Ascending aorta (tissue), 2 donors: ENCODE measurements around the gene COCH. TPM values are rescaled to one million over a fixed set of nuclear protein-coding genes. Genes with fewer than 3 reads are reported as not detected.

Experiments used
- DNase-seq, 2 donors: peaks; one replicate each; pipeline ENCODE4 v3.0.0-alpha.2; 2019; ENCODE audit warnings: low spot score in 2 of 2
- H3K27ac ChIP-seq, 2 donors: fragments of 200-600 bp; sonication (generic); one replicate each; pipeline ENCODE4 v1.5.1; 2016 to 2017; ENCODE audit warnings: mild to moderate bottlenecking in 1 of 2
- H3K27me3 ChIP-seq: fragments of 200-600 bp; sonication (generic); one replicate; pipeline ENCODE4 v1.5.1; 2017
- H3K36me3 ChIP-seq, 2 donors: fragments of 200-600 bp; sonication (generic); one replicate each; pipeline ENCODE4 v1.5.1; 2016
- H3K4me1 ChIP-seq, 2 donors: fragments of 200-600 bp; sonication (generic); one replicate each; pipeline ENCODE4 v1.5.1; 2016 to 2017; ENCODE audit warnings: mild to moderate bottlenecking in 1 of 2
- H3K4me3 ChIP-seq, 2 donors: fragments of 200-600 bp; sonication (generic); one replicate each; pipeline ENCODE4 v1.5.1; 2016 to 2017; ENCODE audit warnings: mild to moderate bottlenecking in 1 of 2
- H3K9me3 ChIP-seq, 2 donors: fragments of 200-600 bp; sonication (generic); one replicate each; pipeline ENCODE4 v1.5.1; 2016
- CTCF ChIP-seq, 3 experiments: fragments of 200-600 bp in 2 of 3; fragments of 450-650 bp in 1 of 3; sonication (generic) in 2 of 3; IDR thresholded peaks; one replicate each; pipeline ENCODE4 v1.5.1; 2016 to 2019; ENCODE audit warnings: antibody characterized with exemption in 3 of 3, mild to moderate bottlenecking in 1 of 3, moderate library complexity in 1 of 3
- intact Hi-C: fragments of 100-400 bp; cut with DNase I; formaldehyde crosslinking; loops from one replicate; pipeline ENCODE4 v1.15.1; 2023
- total RNA-seq: library from RNA; depleted of rRNA; stranded (reverse); fragments of >200 nt; gene quantifications from one replicate; pipeline ENCODE4 v1.1.0, GENCODE V29; 2016

COCH gene
- total RNA-seq, 1 donor from 2014 or later, result 0.11 TPM

DNA sequence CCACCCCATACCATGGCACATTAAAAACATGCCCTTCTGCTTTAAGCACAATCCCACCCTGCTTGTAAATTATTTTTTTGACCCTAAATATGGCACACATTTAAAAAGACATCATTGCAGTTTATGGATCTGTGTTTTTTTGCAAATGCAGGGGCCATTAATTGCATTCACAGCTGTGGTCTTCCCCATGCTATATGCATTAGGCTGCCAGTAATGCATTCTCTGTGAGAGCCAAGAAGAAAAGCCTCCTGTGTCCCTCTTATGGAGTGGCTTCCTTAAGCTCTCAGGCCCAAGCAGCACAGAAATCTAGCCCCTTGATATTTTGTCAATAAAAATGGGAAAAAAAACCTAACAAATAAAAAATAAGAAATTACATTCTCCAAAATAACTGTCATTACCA, 20.4 kb upstream of the COCH start:
- H3K27ac ChIP-seq, result no peak overlapping the region
- H3K4me1 ChIP-seq, result no peaks in the 10 kb centered on the region
- H3K36me3 ChIP-seq, result no peaks in the 10 kb centered on the region
- no peak for TF ChIP-seq CTCF (IDR thresholded peaks at IDR 0.05)
- H3K9me3 ChIP-seq, result no peaks in the 10 kb centered on the region
- H3K27me3 ChIP-seq, result no peaks in the 10 kb centered on the region
- no peak for DNase-seq
- intact Hi-C loops, result no loop called here
- H3K4me3 ChIP-seq, result no peak overlapping the region

GRCh38 chr14:30854492-30854891, 19.9 kb upstream of the COCH start:
- no peak overlapping the region for H3K27ac ChIP-seq
- no peaks in the 10 kb centered on the region for H3K27me3 ChIP-seq
- H3K9me3 ChIP-seq, result no peaks in the 10 kb centered on the region
- no peak overlapping the region for H3K4me3 ChIP-seq
- no peak for TF ChIP-seq CTCF (IDR thresholded peaks at IDR 0.05)
- DNase-seq, result no peak
- no peaks in the 10 kb centered on the region for H3K36me3 ChIP-seq
- intact Hi-C loops, result no loop called here
- no peaks in the 10 kb centered on the region for H3K4me1 ChIP-seq

DNA sequence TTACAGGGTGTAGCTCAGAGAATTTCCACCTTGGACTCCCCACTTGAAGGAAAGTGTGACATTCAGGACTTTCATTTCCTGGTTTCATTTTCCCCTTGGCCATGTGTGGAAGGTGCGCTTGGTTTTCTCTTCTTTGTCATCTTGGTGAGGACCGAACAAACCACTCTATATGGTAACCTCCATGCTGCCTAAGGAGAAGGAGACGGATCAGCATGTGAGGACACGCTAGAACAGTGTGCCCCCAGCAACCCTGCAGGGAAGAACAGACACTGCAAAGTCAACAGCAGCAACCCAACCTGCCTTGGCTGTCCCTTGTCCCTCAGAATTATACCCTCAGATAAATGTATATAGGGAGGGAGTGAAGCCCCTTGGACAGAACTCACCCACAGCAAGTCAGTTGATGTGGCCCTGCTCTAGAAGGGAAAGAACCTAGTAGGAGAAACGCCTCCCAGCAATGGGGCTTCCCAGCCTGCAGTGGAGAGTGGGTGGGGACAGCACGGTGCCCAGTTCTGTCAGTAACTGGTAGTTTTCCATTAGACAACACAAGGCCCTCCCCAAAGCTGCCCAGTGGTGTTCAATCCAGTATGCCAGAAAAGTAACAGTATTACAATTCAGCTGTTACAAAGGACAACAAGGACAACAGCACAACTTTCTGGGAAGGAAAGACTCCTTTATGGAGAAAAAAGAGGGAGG, 18.9 kb upstream of the COCH start:
- intact Hi-C loops, result no loop called here

GRCh38 chr14:30861200-30861599, 13.2 kb upstream of the COCH start:
- no peak for DNase-seq
- no peaks in the 10 kb centered on the region for H3K36me3 ChIP-seq
- intact Hi-C loops, result loop anchor here (5.0 kb wide), 1 partner anchor 219 kb away; no protein-coding TSS in a partner anchor
- no peak overlapping the region for H3K27ac ChIP-seq
- no peaks in the 10 kb centered on the region for H3K9me3 ChIP-seq
- no peak for TF ChIP-seq CTCF (IDR thresholded peaks at IDR 0.05)
- H3K4me1 ChIP-seq, result no peaks in the 10 kb centered on the region
- no peak overlapping the region for H3K4me3 ChIP-seq
- no peaks in the 10 kb centered on the region for H3K27me3 ChIP-seq

More for the DNA sequence above, 18.9 kb upstream of the COCH start:
- Histone ChIP-seq H3K4me3 (no peak overlapping the region), H3K27me3 (no peaks in the 10 kb centered on the region), H3K4me1 (no peaks in the 10 kb centered on the region), H3K9me3 (no peaks in the 10 kb centered on the region), H3K27ac (no peak overlapping the region), H3K36me3 (no peaks in the 10 kb centered on the region)
- no peak for TF ChIP-seq CTCF (IDR thresholded peaks at IDR 0.05)
- no peak for DNase-seq

DNA sequence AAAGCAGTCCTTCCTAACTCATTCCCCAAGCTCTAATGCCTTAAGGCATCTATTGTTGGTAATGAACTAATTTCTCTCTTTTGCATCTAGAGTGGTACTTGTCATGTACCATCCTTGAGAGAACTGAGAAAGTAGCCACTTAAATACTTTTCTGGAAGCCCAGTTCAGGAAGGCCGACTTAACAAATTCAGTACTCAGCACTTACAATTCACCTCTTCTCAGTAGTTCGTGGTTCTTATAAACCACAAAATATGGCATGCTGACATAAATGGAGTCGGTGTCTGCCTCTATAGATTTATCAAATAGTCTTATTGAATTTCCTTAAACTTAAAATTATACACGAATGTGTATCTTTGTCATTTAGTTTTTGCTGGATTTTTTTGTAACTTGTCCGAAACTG, 9.4 kb upstream of the COCH start:
- DNase-seq, result no peak
- intact Hi-C loops, result loop anchor here (5.0 kb wide), 1 partner anchor 223 kb away; no protein-coding TSS in a partner anchor
- no peak for TF ChIP-seq CTCF (IDR thresholded peaks at IDR 0.05)

More for the DNA sequence above, 9.4 kb upstream of the COCH start:
- no peaks in the 10 kb centered on the region for H3K27me3 ChIP-seq
- H3K4me1 ChIP-seq, result no peaks in the 10 kb centered on the region
- H3K9me3 ChIP-seq, result no peaks in the 10 kb centered on the region
- no peaks in the 10 kb centered on the region for H3K36me3 ChIP-seq
- H3K4me3 ChIP-seq, result no peak overlapping the region
- H3K27ac ChIP-seq, result no peak overlapping the region
